HEK293T (cell line): ENCODE data around the gene PAX8.

ENCODE experiments used
- BHLHE40 ChIP-seq: fragments of 450-650 bp; IDR thresholded peaks from 2 replicates; pipeline ENCODE4 v1.6.1; 2016; ENCODE audit warnings: mild to moderate bottlenecking, moderate library complexity, borderline replicate concordance
- FOXK2 ChIP-seq: fragments of 450-650 bp; IDR thresholded peaks from 2 replicates; pipeline ENCODE4 v1.6.1; 2016; ENCODE audit warnings: mild to moderate bottlenecking
- FOXM1 ChIP-seq: fragments of 450-650 bp; IDR thresholded peaks from 2 replicates; pipeline ENCODE4 v1.6.1; 2017; ENCODE audit warnings: mild to moderate bottlenecking, borderline replicate concordance
- HDGF ChIP-seq: fragments of 450-650 bp; IDR thresholded peaks from 2 replicates; pipeline ENCODE4 v1.6.1; 2017; ENCODE audit warnings: antibody characterized with exemption, borderline replicate concordance
- L3MBTL2 ChIP-seq: fragments of 450-650 bp; conservative IDR thresholded peaks from 2 replicates; pipeline ENCODE4 v1.6.1; 2016; ENCODE audit warnings: mild to moderate bottlenecking
- LEF1 ChIP-seq: fragments of 450-650 bp; IDR thresholded peaks from 2 replicates; pipeline ENCODE4 v1.6.1; 2017; ENCODE audit warnings: mild to moderate bottlenecking, borderline replicate concordance

GRCh38 chr2:113255140-113256070 lies 23.3 kb downstream of the PAX8 start:
- TF ChIP-seq LEF1 (no peak), BHLHE40 (no peak), L3MBTL2 (no peak), FOXK2 (no peak), HDGF (no peak), FOXM1 (no peak)
